BLaER1 (cell line): ENCODE measurements around the gene DHX29.

Experiments
- H3K27ac ChIP-seq: shearing (Covaris generic); formaldehyde crosslinking; 2 replicates; pipeline ENCODE4 v1.8.1; 2022
- H3K27me3 ChIP-seq: shearing (Covaris generic); formaldehyde crosslinking; 2 replicates; pipeline ENCODE4 v1.8.1; 2022
- H3K36me3 ChIP-seq: shearing (Covaris generic); formaldehyde crosslinking; 2 replicates; pipeline ENCODE4 v1.8.1; 2022
- H3K4me1 ChIP-seq: shearing (Covaris generic); formaldehyde crosslinking; 2 replicates; pipeline ENCODE4 v1.8.1; 2022
- H3K4me2 ChIP-seq: shearing (Covaris generic); formaldehyde crosslinking; 2 replicates; pipeline ENCODE4 v1.8.1; 2022
- H3K4me3 ChIP-seq: shearing (Covaris generic); formaldehyde crosslinking; 2 replicates; pipeline ENCODE4 v1.8.1; 2022
- H3K9ac ChIP-seq: shearing (Covaris generic); formaldehyde crosslinking; 2 replicates; pipeline ENCODE4 v1.8.1; 2022
- H3K9me3 ChIP-seq: shearing (Covaris generic); formaldehyde crosslinking; 2 replicates; pipeline ENCODE4 v1.8.1; 2022
- H4K20me1 ChIP-seq: shearing (Covaris generic); formaldehyde crosslinking; 2 replicates; pipeline ENCODE4 v1.8.1; 2022
- Cebpa-rat ChIP-seq: shearing (Covaris generic); IDR thresholded peaks from 2 replicates; pipeline ENCODE4 v1.8.1; 2022

Gene DHX29

GRCh38 chr5:55316837-55317236 lies 9.3 kb upstream of the DHX29 start:
- Histone ChIP-seq H3K9me3 (peaks cover 39% of the 10 kb centered on the region), H3K36me3 (peaks cover 53% of the 10 kb centered on the region), H4K20me1 (peaks cover 96% of the 10 kb centered on the region), H3K4me3 (no peak overlapping the region), H3K9ac (no peak overlapping the region), H3K4me1 (no peaks in the 10 kb centered on the region), H3K4me2 (no peak overlapping the region), H3K27me3 (no peaks in the 10 kb centered on the region), H3K27ac (no peak overlapping the region)
- no peak for TF ChIP-seq Cebpa-rat

- Histone ChIP-seq H3K27ac (no peak overlapping the region), H3K4me2 (no peak overlapping the region), H3K4me3 (no peak overlapping the region), H3K9me3 (peaks cover 39% of the 10 kb centered on the region), H4K20me1 (peaks cover 96% of the 10 kb centered on the region), H3K9ac (no peak overlapping the region), H3K27me3 (no peaks in the 10 kb centered on the region), H3K36me3 (peaks cover 54% of the 10 kb centered on the region), H3K4me1 (no peaks in the 10 kb centered on the region)
- TF ChIP-seq Cebpa-rat, result no peak
Observed at GRCh38 chr5:55316289-55316688, 8.8 kb upstream of the DHX29 start.

GRCh38 chr5:55313870-55314617 lies 6.5 kb upstream of the DHX29 start:
- Histone ChIP-seq H3K4me3 (no peak overlapping the region), H4K20me1 (peaks cover 94% of the 10 kb centered on the region)

GRCh38 chr5:55308254-55308836 lies 851 bp upstream of the DHX29 start:
- Histone ChIP-seq H3K4me1 (peaks cover 56% of the 10 kb centered on the region), H3K27ac (peak overlapping the region; percentile 88), H3K4me2 (peak overlapping the region; percentile 86), H3K27me3 (no peaks in the 10 kb centered on the region), H3K4me3 (peak overlapping the region; percentile 86), H4K20me1 (peaks cover 83% of the 10 kb centered on the region), H3K36me3 (peaks cover 20% of the 10 kb centered on the region; the same call in 1 of the 2 replicates), H3K9ac (peak overlapping the region; percentile 96), H3K9me3 (no peaks in the 10 kb centered on the region)
- no peak for TF ChIP-seq Cebpa-rat

More at GRCh38 chr5:55313870-55314617, 6.5 kb upstream of the DHX29 start:
- no peak overlapping the region for H3K27ac ChIP-seq
- no peak for TF ChIP-seq Cebpa-rat
- peaks cover 19% of the 10 kb centered on the region for H3K4me1 ChIP-seq
- H3K9me3 ChIP-seq, result peaks cover 39% of the 10 kb centered on the region
- no peak overlapping the region for H3K4me2 ChIP-seq
- no peak overlapping the region for H3K9ac ChIP-seq
- H3K27me3 ChIP-seq, result no peaks in the 10 kb centered on the region
- peaks cover 65% of the 10 kb centered on the region for H3K36me3 ChIP-seq

- H4K20me1 ChIP-seq, result peaks cover 79% of the 10 kb centered on the region
- peak overlapping the region; percentile 96 for H3K9ac ChIP-seq
- H3K4me3 ChIP-seq, result peak overlapping the region; percentile 86
- H3K9me3 ChIP-seq, result no peaks in the 10 kb centered on the region
- peak overlapping the region; percentile 86 for H3K4me2 ChIP-seq
- no peaks in the 10 kb centered on the region for H3K27me3 ChIP-seq
- peaks cover 56% of the 10 kb centered on the region for H3K4me1 ChIP-seq
- peaks cover 21% of the 10 kb centered on the region; the same call in 1 of the 2 replicates for H3K36me3 ChIP-seq
- no peak for TF ChIP-seq Cebpa-rat
- H3K27ac ChIP-seq, result peak overlapping the region; percentile 88
Observed at GRCh38 chr5:55306641-55307382, 682 bp downstream of the DHX29 start.

- Histone ChIP-seq H3K27ac (no peak overlapping the region), H3K9ac (peak overlapping the region; percentile 96; the same call in 1 of the 2 replicates), H3K4me3 (0 out of 2 replicates have a peak overlapping the region, but pooled peaks have one; percentile 86), H3K9me3 (peaks cover 10% of the 10 kb centered on the region), H3K36me3 (peaks cover 23% of the 10 kb centered on the region), H3K27me3 (no peaks in the 10 kb centered on the region), H3K4me1 (peaks cover 50% of the 10 kb centered on the region), H4K20me1 (peaks cover 66% of the 10 kb centered on the region), H3K4me2 (peak overlapping the region; percentile 86)
- TF ChIP-seq Cebpa-rat, result no peak
Observed at GRCh38 chr5:55305345-55305744, 2.1 kb downstream of the DHX29 start.

- H3K27ac ChIP-seq, result no peak overlapping the region
- no peak overlapping the region for H3K9ac ChIP-seq
- H3K9me3 ChIP-seq, result peaks cover 12% of the 10 kb centered on the region
- peaks cover 26% of the 10 kb centered on the region for H3K36me3 ChIP-seq
- H3K4me2 ChIP-seq, result no peak overlapping the region
- H3K27me3 ChIP-seq, result no peaks in the 10 kb centered on the region
- peaks cover 43% of the 10 kb centered on the region for H3K4me1 ChIP-seq
- peaks cover 59% of the 10 kb centered on the region for H4K20me1 ChIP-seq
- no peak overlapping the region for H3K4me3 ChIP-seq
- no peak for TF ChIP-seq Cebpa-rat
Observed at GRCh38 chr5:55304584-55304983, 2.9 kb downstream of the DHX29 start.

GRCh38 chr5:55303238-55303690 lies 4.2 kb downstream of the DHX29 start:
- Histone ChIP-seq H3K27me3 (no peaks in the 10 kb centered on the region), H3K27ac (no peak overlapping the region), H3K9me3 (peaks cover 15% of the 10 kb centered on the region), H3K4me2 (no peak overlapping the region), H3K4me3 (no peak overlapping the region), H3K36me3 (peaks cover 31% of the 10 kb centered on the region), H3K4me1 (peaks cover 34% of the 10 kb centered on the region), H4K20me1 (peaks cover 50% of the 10 kb centered on the region), H3K9ac (no peak overlapping the region)
- TF ChIP-seq Cebpa-rat, result no peak

- no peak overlapping the region for H3K4me3 ChIP-seq
- H3K4me2 ChIP-seq, result no peak overlapping the region
- peaks cover 48% of the 10 kb centered on the region for H3K36me3 ChIP-seq
- H3K4me1 ChIP-seq, result peaks cover 25% of the 10 kb centered on the region
- no peaks in the 10 kb centered on the region for H3K27me3 ChIP-seq
- TF ChIP-seq Cebpa-rat, result no peak
- H3K27ac ChIP-seq, result no peak overlapping the region
- peaks cover 35% of the 10 kb centered on the region; the same call in 1 of the 2 replicates for H4K20me1 ChIP-seq
- H3K9me3 ChIP-seq, result peaks cover 15% of the 10 kb centered on the region
- no peak overlapping the region for H3K9ac ChIP-seq
Observed at GRCh38 chr5:55300890-55301289, 6.6 kb downstream of the DHX29 start.

GRCh38 chr5:55294935-55295334 lies 12.6 kb downstream of the DHX29 start:
- H3K4me1 ChIP-seq, result no peaks in the 10 kb centered on the region

More at GRCh38 chr5:55294935-55295334, 12.6 kb downstream of the DHX29 start:
- TF ChIP-seq Cebpa-rat, result no peak
- Histone ChIP-seq H3K4me2 (no peak overlapping the region), H4K20me1 (no peaks in the 10 kb centered on the region), H3K27me3 (no peaks in the 10 kb centered on the region), H3K9me3 (0 out of 2 replicates have a peak, but pooled peaks cover 4% of the 10 kb centered on the region), H3K36me3 (peaks cover 83% of the 10 kb centered on the region), H3K4me3 (no peak overlapping the region), H3K9ac (no peak overlapping the region), H3K27ac (no peak overlapping the region)
